Endothelial cell of umbilical vein (primary cell): Measurements from ENCODE around the gene GOLPH3. TPM values are rescaled to one million over a fixed set of nuclear protein-coding genes. Genes with fewer than 3 reads are reported as not detected.

Source experiments
- BruUV-seq: library from RNA; stranded (reverse); fragments of 400-500 nt; replicated peaks from 2 replicates; lab custom pipeline; 2021; lab: Mats Ljungman, UMichigan
- CTCF ChIA-PET: fragments of 300-600, 350-600 bp; sonication (Branson Sonifier 250); formaldehyde crosslinking; loops from one replicate; lab custom pipeline; 2021; ENCODE audit warnings: antibody characterized with exemption, inconsistent platforms; lab: Charles Lee
- POLR2A ChIA-PET: fragments of 300-600, 350-600 bp; sonication (Branson Sonifier 250); formaldehyde crosslinking; loops from one replicate; lab custom pipeline; 2021; ENCODE audit warnings: antibody characterized with exemption, inconsistent platforms; lab: Charles Lee
- DNase-seq: peaks from one replicate; pipeline ENCODE4 v3.0.0-alpha.2; 2011; ENCODE audit warnings: low read depth, low spot score
- FAIRE-seq: peaks from 2 replicates; lab custom pipeline; 2011; peaks lifted over from hg19 to GRCh38; lab: Jason Lieb, UNC
- H2AFZ ChIP-seq: 2 replicates; pipeline ENCODE4 v1.6.0; 2012; ENCODE audit warnings: low read depth, low read length, control low read depth, inconsistent platforms
- H3K27ac ChIP-seq: 2 replicates; pipeline ENCODE4 v1.5.1; 2011; ENCODE audit warnings: low read depth, mild to moderate bottlenecking, control low read depth, low read length, moderate library complexity; ENCODE audit not compliant: insufficient read depth
- H3K27me3 ChIP-seq, 2 experiments: 2 replicates each; pipeline versions ENCODE4 v1.6.0 to v1.6.1; 2011; ENCODE audit warnings: low read length in 2 of 2, mixed read lengths in 1 of 2; ENCODE audit not compliant: control insufficient read depth in 2 of 2, insufficient read depth in 2 of 2
- H3K36me3 ChIP-seq, 2 experiments: 2 replicates in 1 of 2; 3 replicates in 1 of 2; pipeline ENCODE4 v1.5.1; 2011; ENCODE audit warnings: low read length in 2 of 2, mild to moderate bottlenecking in 1 of 2, moderate library complexity in 1 of 2; ENCODE audit not compliant: control insufficient read depth in 2 of 2, insufficient read depth in 2 of 2; ENCODE audit errors: extremely low read depth in 1 of 2
- H3K4me1 ChIP-seq: 3 replicates; pipeline ENCODE4 v1.5.1; 2011; ENCODE audit warnings: mild to moderate bottlenecking, low read length; ENCODE audit not compliant: control insufficient read depth, insufficient read depth; ENCODE audit errors: extremely low read depth
- H3K4me2 ChIP-seq: 2 replicates; pipeline ENCODE4 v1.6.1; 2011; ENCODE audit warnings: low read length, control low read depth, mixed read lengths; ENCODE audit not compliant: insufficient read depth
- H3K4me3 ChIP-seq, 3 experiments: fragments of 200-600 bp in 1 of 3; sonication (generic), shearing (Covaris generic) in 1 of 3; replicated peaks in 1 of 3; 2 replicates each; pipeline ENCODE4 v1.5.1; 2011 to 2016; ENCODE audit warnings: control low read depth in 3 of 3, low read length in 3 of 3, mild to moderate bottlenecking in 2 of 3, inconsistent platforms in 1 of 3, low read depth in 1 of 3, moderate library complexity in 1 of 3; ENCODE audit not compliant: insufficient read depth in 1 of 3
- H3K79me2 ChIP-seq: 2 replicates; pipeline ENCODE4 v1.6.0; 2012; ENCODE audit warnings: low read length, inconsistent platforms; ENCODE audit not compliant: control insufficient read depth, insufficient read depth
- H3K9ac ChIP-seq: replicated peaks from 2 replicates; pipeline ENCODE3; 2011; ENCODE audit warnings: low read length, control low read depth; ENCODE audit not compliant: insufficient read depth; ENCODE audit errors: extremely low read depth
- H3K9me1 ChIP-seq: replicated peaks from 3 replicates; pipeline ENCODE4 v1.6.0; 2011; ENCODE audit warnings: mild to moderate bottlenecking, low read length; ENCODE audit not compliant: control insufficient read depth, insufficient read depth; ENCODE audit errors: extremely low read depth
- H3K9me3 ChIP-seq: replicated peaks from 2 replicates; pipeline ENCODE4 v1.5.1; 2012; ENCODE audit warnings: low read length, inconsistent platforms; ENCODE audit not compliant: control insufficient read depth, insufficient read depth
- H4K20me1 ChIP-seq: replicated peaks from 2 replicates; pipeline ENCODE3; 2011; ENCODE audit warnings: mild to moderate bottlenecking, low read length; ENCODE audit not compliant: control insufficient read depth, insufficient read depth; ENCODE audit errors: extremely low read depth
- EZH2 ChIP-seq: IDR thresholded peaks from 2 replicates; pipeline ENCODE4 v1.6.1; 2012; ENCODE audit warnings: borderline replicate concordance, low read depth, mild to moderate bottlenecking, moderate library complexity, low read length, inconsistent platforms; ENCODE audit not compliant: severe bottlenecking
- FOS ChIP-seq: IDR thresholded peaks from 2 replicates; pipeline ENCODE4 v1.6.1; 2011; ENCODE audit warnings: mild to moderate bottlenecking, low read length, moderate library complexity, borderline replicate concordance; ENCODE audit not compliant: insufficient read depth
- GATA2 ChIP-seq: IDR thresholded peaks from 2 replicates; pipeline ENCODE4 v1.7.0; 2011; ENCODE audit warnings: low read depth, mild to moderate bottlenecking, moderate library complexity, mixed read lengths, low read length; ENCODE audit not compliant: insufficient read length, insufficient read depth
- JUN ChIP-seq: IDR thresholded peaks from 2 replicates; pipeline ENCODE4 v1.6.1; 2011; ENCODE audit warnings: borderline replicate concordance, low read depth; ENCODE audit not compliant: insufficient read length, insufficient read depth
- MYC ChIP-seq: IDR thresholded peaks from one replicate; pipeline ENCODE4 v1.6.1; 2011; ENCODE audit warnings: mild to moderate bottlenecking, low read depth, low read length
- POLR2A ChIP-seq: IDR thresholded peaks from 2 replicates; pipeline ENCODE4 v1.6.1; 2012; ENCODE audit warnings: low read depth, mild to moderate bottlenecking, control low read depth, low read length
- POLR2AphosphoS5 ChIP-seq: IDR thresholded peaks from 2 replicates; pipeline ENCODE4 v1.6.1; 2012; ENCODE audit warnings: low read depth, mild to moderate bottlenecking, control low read depth, low read length, moderate library complexity; ENCODE audit not compliant: insufficient read depth
- dilution Hi-C: fragments of 300-500 bp; cut with MboI; formaldehyde crosslinking; loops from one replicate; pipeline ENCODE4 v1.15.0; 2019; ENCODE audit warnings: low sequenced_read_pairs; ENCODE audit not compliant: extremely low pct_ligation_motif_present
- intact Hi-C: fragments of 100-400 bp; cut with micrococcal nuclease; formaldehyde crosslinking; loops from one replicate; pipeline ENCODE4 v1.10.0; 2022
- polyA plus RNA-seq, 4 experiments: library from polyadenylated mRNA; depleted of rRNA in 3 of 4; stranded (reverse) in 3 of 4; unstranded in 1 of 4; fragments of >200 nt; gene quantifications; 2 replicates each; pipeline versions ENCODE4 v1.2.1 to v1.2.3, GENCODE V29; 2011 to 2012; ENCODE audit warnings: missing spikeins in 1 of 4
- total RNA-seq: library from RNA; stranded (reverse); gene quantifications from 2 replicates; pipeline ENCODE4 v1.2.3, GENCODE V29; 2021
- TF ChIP-seq, protein P1 (sequence below): IDR thresholded peaks from 2 replicates; pipeline ENCODE4 v1.6.1; 2011; ENCODE audit not compliant: insufficient read depth, insufficient read length
- TF ChIP-seq, protein P2 (sequence below), 2 donors: IDR thresholded peaks; 1 replicate in 1 of 2; 2 replicates in 1 of 2; pipeline ENCODE4 v1.5.1; 2011; ENCODE audit warnings: low read length in 2 of 2, mild to moderate bottlenecking in 2 of 2, moderate library complexity in 2 of 2, control low read depth in 1 of 2, inconsistent platforms in 1 of 2, low read depth in 1 of 2; ENCODE audit not compliant: insufficient read depth in 1 of 2; ENCODE audit errors: extremely low read depth in 1 of 2

Gene GOLPH3
- total and polyA plus RNA-seq, 2 donors (not counting 3 experiments of a cell fraction or from before 2014, with no cell fraction given): 38.1 to 70.2 TPM

DNA sequence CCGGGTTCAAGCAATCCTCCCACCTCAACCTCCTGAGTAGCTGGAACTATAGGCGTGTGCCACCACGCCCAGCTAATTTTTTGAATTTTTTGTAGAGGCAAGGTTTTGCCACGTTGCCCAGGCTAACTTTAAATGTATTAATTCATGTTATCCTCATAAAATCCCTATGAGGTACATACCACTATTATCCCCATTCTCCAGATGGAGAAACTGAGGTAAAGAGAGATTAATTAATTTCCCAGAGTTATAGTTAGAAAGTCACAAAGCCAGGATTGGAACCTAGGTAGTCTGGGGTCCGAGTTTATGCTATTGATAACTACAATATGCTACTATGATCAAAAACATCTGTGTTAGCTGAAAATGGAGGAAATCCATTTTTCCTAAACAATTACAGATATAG lies 31.9 kb upstream of the GOLPH3 start:
- H3K27me3 ChIP-seq: no peaks in the 10 kb centered on the region
- no peaks in the 10 kb centered on the region for H3K36me3 ChIP-seq
- peaks cover 4% of the 10 kb centered on the region for H3K4me1 ChIP-seq
- intact Hi-C loops (no loop called here), dilution Hi-C loops (no loop called here)
- H4K20me1 ChIP-seq: no peaks in the 10 kb centered on the region
- no peaks in the 10 kb centered on the region for H3K9me1 ChIP-seq
- ChIA-PET POLR2A (no interaction called here), CTCF (interaction anchor here (1.4 kb wide), 1 partner anchor 16 kb away, joined by 6 read pairs; no protein-coding TSS in a partner anchor)
- no peak overlapping the region for H3K9ac ChIP-seq
- H3K79me2 ChIP-seq: no peaks in the 10 kb centered on the region
- DNase-seq: no peak
- H3K4me2 ChIP-seq: no peak overlapping the region
- no TSS peak for BruUV-seq
- H3K9me3 ChIP-seq: no peaks in the 10 kb centered on the region
- H3K4me3 ChIP-seq: no peak overlapping the region
- H3K27ac ChIP-seq: no peak overlapping the region
- FAIRE-seq: no peak
- H2AFZ ChIP-seq: no peak overlapping the region
- TF ChIP-seq POLR2AphosphoS5: no peak
- TF ChIP-seq GATA2: no peak
- TF ChIP-seq, protein P1, sequence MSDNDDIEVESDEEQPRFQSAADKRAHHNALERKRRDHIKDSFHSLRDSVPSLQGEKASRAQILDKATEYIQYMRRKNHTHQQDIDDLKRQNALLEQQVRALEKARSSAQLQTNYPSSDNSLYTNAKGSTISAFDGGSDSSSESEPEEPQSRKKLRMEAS: no peak
- TF ChIP-seq, protein P2, sequence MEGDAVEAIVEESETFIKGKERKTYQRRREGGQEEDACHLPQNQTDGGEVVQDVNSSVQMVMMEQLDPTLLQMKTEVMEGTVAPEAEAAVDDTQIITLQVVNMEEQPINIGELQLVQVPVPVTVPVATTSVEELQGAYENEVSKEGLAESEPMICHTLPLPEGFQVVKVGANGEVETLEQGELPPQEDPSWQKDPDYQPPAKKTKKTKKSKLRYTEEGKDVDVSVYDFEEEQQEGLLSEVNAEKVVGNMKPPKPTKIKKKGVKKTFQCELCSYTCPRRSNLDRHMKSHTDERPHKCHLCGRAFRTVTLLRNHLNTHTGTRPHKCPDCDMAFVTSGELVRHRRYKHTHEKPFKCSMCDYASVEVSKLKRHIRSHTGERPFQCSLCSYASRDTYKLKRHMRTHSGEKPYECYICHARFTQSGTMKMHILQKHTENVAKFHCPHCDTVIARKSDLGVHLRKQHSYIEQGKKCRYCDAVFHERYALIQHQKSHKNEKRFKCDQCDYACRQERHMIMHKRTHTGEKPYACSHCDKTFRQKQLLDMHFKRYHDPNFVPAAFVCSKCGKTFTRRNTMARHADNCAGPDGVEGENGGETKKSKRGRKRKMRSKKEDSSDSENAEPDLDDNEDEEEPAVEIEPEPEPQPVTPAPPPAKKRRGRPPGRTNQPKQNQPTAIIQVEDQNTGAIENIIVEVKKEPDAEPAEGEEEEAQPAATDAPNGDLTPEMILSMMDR (IDR thresholded peaks at IDR 0.05; ENCODE audit: extremely low read depth in 1 of 2, insufficient read depth in 1 of 2, low read depth in 1 of 2, low read length in 2 of 2): no peak
- no peak for TF ChIP-seq POLR2A
- TF ChIP-seq MYC: no peak
- no peak for TF ChIP-seq FOS
- TF ChIP-seq JUN: no peak
- TF ChIP-seq EZH2: no peak
